Hepatocyte (in vitro differentiated cells): ENCODE measurements around the gene AGA.

Experiments
- CTCF ChIP-seq: fragments of 200-600 bp; sonication (generic); IDR thresholded peaks from 2 replicates; pipeline ENCODE4 v1.5.1; 2016; ENCODE audit warnings: antibody characterized with exemption, mild to moderate bottlenecking; ENCODE audit not compliant: poor library complexity
- EZH2 ChIP-seq: fragments of 200-600 bp; sonication (generic); IDR thresholded peaks from 2 replicates; pipeline ENCODE4 v1.6.1; 2016; ENCODE audit warnings: antibody characterized with exemption, mild to moderate bottlenecking, borderline replicate concordance
- EZH2phosphoT487 ChIP-seq: fragments of 200-600 bp; sonication (generic); IDR thresholded peaks from one replicate; pipeline ENCODE4 v1.6.1; 2018; ENCODE audit warnings: antibody characterized with exemption, mild to moderate bottlenecking, low read depth, moderate library complexity; ENCODE audit not compliant: unreplicated experiment, severe bottlenecking

- TF ChIP-seq CTCF = no peak
- no peak for TF ChIP-seq EZH2
- no peak for TF ChIP-seq EZH2phosphoT487
These were observed 56.5 kb downstream of the AGA start for GRCh38 chr4:177385576-177386277.
